Left lung (tissue), 10 donors: ENCODE data around the gene FILIP1L. TPM values are rescaled to one million over a fixed set of nuclear protein-coding genes. Genes with fewer than 3 reads are reported as not detected.

Experiments used
- ATAC-seq: fragments of 200-7000 bp; cut with Tn5 transposase; one replicate; pipeline ENCODE4 v1.9.1; 2020; ENCODE audit warnings: moderate library complexity
- DNase-seq, 4 donors: peaks; one replicate each; pipeline ENCODE4 v3.0.0-alpha.2; 2013 to 2020
- H3K27ac ChIP-seq, 2 donors: fragments of 200-600 bp; sonication (generic) in 1 of 2; one replicate each; pipeline versions ENCODE4 v1.5.0 to v1.8.0; 2020 to 2021
- H3K27me3 ChIP-seq, 2 donors: fragments of 200-600 bp; sonication (generic) in 1 of 2; one replicate each; pipeline versions ENCODE4 v1.5.0 to v1.8.0; 2020 to 2021
- H3K36me3 ChIP-seq, 2 donors: fragments of 200-600 bp; sonication (generic) in 1 of 2; one replicate each; pipeline versions ENCODE4 v1.5.0 to v1.8.0; 2020 to 2021
- H3K4me1 ChIP-seq, 2 donors: fragments of 200-600 bp; one replicate each; pipeline ENCODE4 v1.8.0; 2021
- H3K4me3 ChIP-seq, 2 donors: fragments of 200-600 bp; sonication (generic) in 1 of 2; one replicate each; pipeline versions ENCODE4 v1.5.0 to v1.8.0; 2020 to 2021; ENCODE audit warnings: mild to moderate bottlenecking in 1 of 2
- H3K9me3 ChIP-seq, 2 donors: fragments of 200-600 bp; sonication (generic) in 1 of 2; one replicate each; pipeline versions ENCODE4 v1.5.0 to v1.8.0; 2020 to 2021
- CTCF ChIP-seq, 2 donors: fragments of 200-600 bp; sonication (generic) in 1 of 2; IDR thresholded peaks; one replicate each; pipeline versions ENCODE4 v1.5.0 to v1.8.0; 2021; ENCODE audit warnings: antibody characterized with exemption in 2 of 2
- intact Hi-C, 2 donors: fragments of 100-400 bp; cut with DNase I; formaldehyde crosslinking; loops; one replicate each; pipeline versions ENCODE4 v1.11.2 to v1.14.2; 2022
- polyA plus RNA-seq, 6 donors: library from polyadenylated mRNA; unstranded; fragments of 120-200 nt; gene quantifications; one replicate each; pipeline ENCODE4 v1.2.1, GENCODE V29; 2013; ENCODE audit not compliant: insufficient read length in 6 of 6
- total RNA-seq, 2 donors: library from RNA; stranded (reverse); fragmentation: NEBNext Ultra II Directional; extraction: Animal tissue kit (Norgen Biotek cat#: 25700); gene quantifications; one replicate each; pipeline ENCODE4 v1.2.1, GENCODE V29; 2021
- donor health status: DM: no; HTN: yes; CAD: no.
- donor health status: DM: no; HTN: no; CAD: no.

FILIP1L gene
- total and polyA plus RNA-seq, 8 donors, result 10.6 to 68.9 (median 14.8) TPM

- no peak for TF ChIP-seq CTCF (IDR thresholded peaks at IDR 0.05)
- H3K4me3 ChIP-seq, result no peak overlapping the region
- H3K4me1 ChIP-seq, result peaks cover 6 to 12% of the 10 kb centered on the region in 2 donors
- no peaks in the 10 kb centered on the region for H3K27me3 ChIP-seq
- no peaks in the 10 kb centered on the region for H3K9me3 ChIP-seq
- no peak for DNase-seq
- intact Hi-C loops, result no loop called here
- H3K27ac ChIP-seq, result no peak overlapping the region
- no peak for ATAC-seq
- no peaks in the 10 kb centered on the region for H3K36me3 ChIP-seq
These were observed 195.6 kb downstream of the FILIP1L start for GRCh38 chr3:99918715-99919114.

- Histone ChIP-seq H3K27ac (no peak overlapping the region), H3K4me1 (peaks cover 6 to 8% of the 10 kb centered on the region in 2 donors), H3K4me3 (no peak overlapping the region), H3K9me3 (no peaks in the 10 kb centered on the region), H3K27me3 (no peaks in the 10 kb centered on the region), H3K36me3 (no peaks in the 10 kb centered on the region)
- no peak for DNase-seq
- no peak for ATAC-seq
- no peak for TF ChIP-seq CTCF (IDR thresholded peaks at IDR 0.05)
- intact Hi-C loops, result no loop called here
These were observed 198.3 kb downstream of the FILIP1L start for GRCh38 chr3:99915906-99916432.

GRCh38 chr3:99911433-99911832, 202.9 kb downstream of the FILIP1L start:
- H3K9me3 ChIP-seq, result no peaks in the 10 kb centered on the region
- no peaks in the 10 kb centered on the region for H3K36me3 ChIP-seq
- no peaks in the 10 kb centered on the region for H3K27me3 ChIP-seq
- no peak for ATAC-seq
- H3K4me1 ChIP-seq, result no peaks in the 10 kb centered on the region
- intact Hi-C loops, result no loop called here
- no peak for DNase-seq
- no peak overlapping the region for H3K27ac ChIP-seq
- no peak overlapping the region for H3K4me3 ChIP-seq
- no peak for TF ChIP-seq CTCF (IDR thresholded peaks at IDR 0.05)

GRCh38 chr3:99910752-99911290, 203.5 kb downstream of the FILIP1L start:
- no peaks in the 10 kb centered on the region for H3K36me3 ChIP-seq
- intact Hi-C loops, result no loop called here
- no peak overlapping the region for H3K4me3 ChIP-seq
- no peaks in the 10 kb centered on the region for H3K9me3 ChIP-seq
- H3K27me3 ChIP-seq, result no peaks in the 10 kb centered on the region
- DNase-seq (no peak), ATAC-seq (no peak)
- H3K4me1 ChIP-seq, result no peaks in the 10 kb centered on the region
- no peak overlapping the region for H3K27ac ChIP-seq
- TF ChIP-seq CTCF (IDR thresholded peaks at IDR 0.05), result no peak

GRCh38 chr3:99909714-99910495, 204.4 kb downstream of the FILIP1L start:
- intact Hi-C loops, result no loop called here
- Histone ChIP-seq H3K36me3 (no peaks in the 10 kb centered on the region), H3K27ac (no peak overlapping the region), H3K9me3 (no peaks in the 10 kb centered on the region), H3K4me1 (no peaks in the 10 kb centered on the region), H3K4me3 (no peak overlapping the region), H3K27me3 (no peaks in the 10 kb centered on the region)
- TF ChIP-seq CTCF (IDR thresholded peaks at IDR 0.05), result no peak
- DNase-seq (no peak), ATAC-seq (peak; percentile 76)
